NK-92 (cell line): ENCODE measurements around the gene ITGB2.
A peak's percentile ranks its signal among the peaks of the same experiment; 100 is the strongest.

ENCODE experiments used
- DNase-seq: peaks from one replicate; lab custom pipeline; 2025; ENCODE audit not compliant: unreplicated experiment; lab: John Stamatoyannopoulos, UW

The ITGB2 gene

GRCh38 chr21:44871576-44872269, 49.0 kb downstream of the ITGB2 start:
- DNase-seq = peak; percentile 100

DNA sequence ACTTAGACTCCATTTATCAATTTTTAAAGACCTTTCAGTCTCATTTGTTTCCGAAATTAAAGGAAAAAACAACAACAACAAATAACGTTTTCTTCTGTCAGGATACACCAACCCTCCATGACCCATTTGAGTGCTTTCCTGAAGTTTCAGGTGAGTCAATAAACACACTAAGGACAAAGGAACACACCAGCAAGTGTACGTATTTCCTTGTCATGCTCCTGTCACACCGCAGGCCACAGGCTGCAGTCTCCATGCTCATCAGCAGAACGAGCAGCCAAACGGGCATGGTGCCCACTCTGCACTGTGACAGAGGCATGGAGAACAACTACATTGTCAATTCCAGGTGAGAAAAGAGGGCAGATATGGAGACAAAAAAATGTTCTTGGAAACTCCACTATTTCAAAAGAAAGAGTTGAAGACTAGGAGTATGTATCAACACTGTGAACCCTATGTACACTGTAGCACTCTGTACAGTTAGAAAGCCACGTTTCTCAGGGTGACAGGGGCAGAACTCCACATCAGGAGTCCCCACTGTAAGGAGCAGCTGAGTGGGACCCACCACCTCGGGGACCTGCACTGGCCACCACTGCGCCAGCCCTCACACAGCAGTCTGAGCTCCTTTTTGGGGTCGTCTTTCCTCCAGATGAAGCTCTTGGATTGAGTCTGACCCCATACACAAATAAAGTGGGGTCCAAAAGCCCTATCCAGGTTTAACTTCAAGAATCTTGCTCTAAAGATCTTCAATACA, 49.8 kb downstream of the ITGB2 start:
- DNase-seq = no peak

GRCh38 chr21:44869781-44870747, 50.6 kb downstream of the ITGB2 start:
- DNase-seq = no peak

DNA sequence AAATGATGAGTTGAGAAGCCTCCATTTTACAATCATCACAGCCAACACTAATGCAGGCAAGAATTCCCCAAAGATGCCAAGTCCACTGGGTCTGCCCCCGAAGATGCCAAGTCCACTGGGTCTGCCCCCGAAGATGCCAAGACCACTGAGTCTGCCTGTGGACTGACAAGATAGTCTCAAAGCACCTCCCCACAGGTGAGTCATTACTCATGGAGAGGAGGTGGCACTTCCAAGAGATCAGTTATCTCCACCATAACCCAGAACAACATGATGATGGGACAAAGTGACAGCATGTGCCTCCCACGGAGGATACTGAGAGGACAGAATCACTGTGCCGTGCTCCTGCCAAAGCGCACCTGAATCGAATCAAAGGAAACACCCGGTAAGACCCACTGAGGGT, 52.0 kb downstream of the ITGB2 start:
- DNase-seq = no peak

GRCh38 chr21:44867999-44868700, 52.5 kb downstream of the ITGB2 start:
- DNase-seq = no peak

DNA sequence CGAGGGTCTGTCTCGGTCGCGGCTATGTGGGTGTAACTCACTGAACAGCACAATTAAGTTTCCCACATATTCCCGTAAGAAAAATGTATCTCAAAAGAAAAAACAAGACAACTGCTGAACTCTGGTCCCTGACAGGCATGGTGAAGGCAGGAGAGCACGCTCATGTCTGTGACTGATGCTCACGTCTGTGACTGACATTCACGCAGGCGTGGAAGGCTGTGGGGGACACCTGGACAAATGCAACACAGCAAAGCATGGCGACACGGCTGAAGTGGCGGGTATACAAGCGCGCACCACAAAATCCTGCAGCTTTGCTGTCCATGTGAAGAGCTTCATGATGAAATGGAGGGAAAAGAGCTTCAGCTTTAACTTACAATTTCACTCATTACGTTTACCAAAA, 53.2 kb downstream of the ITGB2 start:
- no peak for DNase-seq

DNA sequence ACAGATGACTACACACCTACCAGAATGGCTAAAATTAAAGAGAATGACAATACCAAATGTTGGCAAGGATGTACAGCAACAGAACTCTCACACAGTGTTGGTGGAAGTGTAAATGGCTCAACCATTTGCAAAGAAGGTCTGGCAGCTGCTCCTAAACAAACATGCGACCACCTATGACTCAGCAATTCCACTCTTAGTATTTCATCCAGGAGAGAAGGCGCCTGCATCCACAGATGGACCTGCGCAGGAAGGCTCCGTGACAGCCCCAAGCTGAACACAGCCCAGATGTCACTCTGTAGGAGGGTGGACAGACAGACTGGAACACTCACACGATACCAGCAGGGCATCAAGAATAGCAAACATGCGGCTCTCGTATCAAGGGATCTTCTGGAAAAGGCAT, 53.9 kb downstream of the ITGB2 start:
- DNase-seq = no peak

GRCh38 chr21:44865561-44866280, 55.0 kb downstream of the ITGB2 start:
- no peak for DNase-seq

GRCh38 chr21:44862869-44863685, 57.6 kb downstream of the ITGB2 start:
- no peak for DNase-seq

DNA sequence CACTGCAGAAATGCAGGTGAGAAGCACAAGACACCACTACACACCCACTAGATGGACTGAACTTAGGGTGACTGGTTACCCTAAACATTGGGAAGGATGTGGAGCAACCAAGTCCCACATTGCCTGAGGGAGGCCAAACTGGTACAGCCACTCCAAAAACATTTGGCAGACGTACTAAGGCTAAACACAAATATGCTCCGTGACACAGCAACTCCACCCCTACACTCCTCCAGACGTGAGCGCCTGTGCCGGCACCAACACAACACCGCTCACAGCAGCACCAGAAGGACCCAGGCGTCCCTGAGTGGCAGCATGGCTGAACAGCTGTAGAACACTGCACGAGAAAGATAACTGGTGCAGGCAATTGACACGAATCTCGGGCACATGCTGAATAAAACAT, 61.9 kb downstream of the ITGB2 start:
- DNase-seq = no peak

DNA sequence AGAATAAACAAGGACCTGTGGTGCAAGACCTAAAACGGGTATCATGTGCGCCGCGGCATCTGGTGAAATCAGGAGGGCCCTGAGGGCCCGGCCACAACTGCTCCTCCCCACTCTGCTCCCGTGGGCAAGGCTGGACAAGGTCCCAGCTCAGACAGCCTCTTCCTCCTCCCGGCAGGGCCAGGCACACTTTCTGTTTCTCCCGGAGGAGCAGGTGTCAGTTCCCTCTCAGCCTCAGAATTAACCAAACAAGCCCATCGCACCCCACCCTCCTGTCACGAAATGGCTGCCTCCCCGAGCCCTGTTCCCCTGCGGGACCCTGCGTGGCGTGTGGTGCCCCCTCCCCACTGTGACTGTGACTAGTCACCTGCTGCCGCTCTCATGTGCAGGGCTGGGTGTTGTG, 62.4 kb downstream of the ITGB2 start:
- DNase-seq = no peak

DNA sequence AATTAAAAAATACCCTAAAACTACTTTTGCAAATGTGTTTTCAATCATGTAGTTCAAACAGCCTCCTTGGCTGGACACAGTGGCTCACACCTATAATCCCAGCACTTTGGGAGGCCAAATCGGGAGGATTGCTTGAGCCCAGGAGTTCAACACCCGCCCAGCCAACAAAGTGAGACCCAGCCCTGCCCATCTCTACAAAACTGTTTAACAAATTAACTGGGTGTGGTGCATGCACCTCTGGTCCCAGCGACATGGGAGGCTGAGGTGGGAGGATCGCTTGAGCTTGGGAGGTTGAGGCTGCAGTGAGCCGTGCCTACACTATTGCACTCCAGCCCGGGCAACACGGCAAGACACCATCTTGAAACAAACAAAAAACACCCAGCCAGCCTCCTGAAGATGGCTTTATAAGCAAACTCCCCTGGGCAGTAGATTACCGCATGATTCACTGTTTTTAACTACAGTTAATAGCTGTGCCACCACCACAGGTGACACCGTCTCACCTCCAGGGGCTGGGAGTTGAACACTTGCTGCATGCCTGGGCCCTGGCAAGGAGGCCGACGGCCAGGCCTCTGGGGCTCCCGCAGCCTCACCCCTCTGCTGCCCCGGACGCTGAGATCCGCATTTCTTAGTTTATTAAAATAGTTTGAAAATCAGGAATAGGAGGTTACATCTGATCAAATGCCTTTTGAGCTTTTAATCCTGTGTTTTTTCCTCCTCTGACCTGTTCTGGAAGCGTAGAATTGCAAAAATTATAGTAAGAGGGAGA, 63.4 kb downstream of the ITGB2 start:
- DNase-seq = no peak

DNA sequence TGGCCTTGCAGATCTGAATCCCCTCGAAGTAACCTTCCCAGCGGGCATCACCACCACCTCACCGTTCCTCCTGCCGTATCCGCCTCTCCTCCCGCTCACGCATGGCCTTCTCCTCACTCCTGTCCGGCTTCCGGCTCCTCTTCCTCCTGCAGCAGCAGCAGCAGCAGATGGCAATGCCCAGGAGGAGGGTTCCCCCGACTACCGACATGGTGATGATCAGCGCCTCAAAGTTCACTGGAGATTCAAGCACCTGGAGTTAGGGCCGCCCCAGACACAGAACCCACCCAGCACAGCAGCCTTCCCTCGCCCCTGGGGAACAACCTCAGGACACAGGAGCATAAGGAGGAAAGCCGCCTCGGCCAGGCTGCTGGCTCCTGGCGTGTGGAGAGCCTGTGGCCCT, 64.6 kb downstream of the ITGB2 start:
- no peak for DNase-seq

DNA sequence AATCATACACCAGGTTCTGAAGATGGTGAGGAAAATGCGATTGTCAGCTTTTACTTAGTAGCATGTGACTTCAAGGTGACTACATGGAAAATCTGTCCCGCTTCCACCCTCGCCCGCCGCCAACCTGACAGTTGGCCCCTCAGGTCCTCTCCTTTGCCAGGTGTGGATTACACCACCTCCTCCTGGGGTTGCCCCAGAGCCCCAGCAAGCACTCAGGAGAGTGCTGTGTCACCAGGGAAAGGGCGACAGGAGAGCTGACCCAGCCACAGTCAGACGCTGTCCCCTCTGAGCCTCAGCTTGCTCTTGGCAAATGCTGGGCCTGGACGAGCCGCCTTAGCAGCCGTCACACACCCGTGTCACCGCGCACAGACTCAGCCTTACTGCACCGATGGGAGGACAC, 65.1 kb downstream of the ITGB2 start:
- DNase-seq = no peak

- DNase-seq = no peak
Measured at GRCh38 chr21:44854664-44855446, 65.8 kb downstream of the ITGB2 start.

- no peak for DNase-seq
Measured at GRCh38 chr21:44854391-44854663, 66.4 kb downstream of the ITGB2 start.

- DNase-seq = no peak
Measured at GRCh38 chr21:44853601-44854390, 66.9 kb downstream of the ITGB2 start.
